HG03565 (cell line): ENCODE results near the gene TRPC4.

Source experiments
- ATAC-seq: cut with Tn5 transposase; IDR thresholded peaks from one replicate; pipeline ENCODE4 v1.9.1; 2021; ENCODE audit warnings: mild to moderate bottlenecking, moderate library complexity; ENCODE audit not compliant: unreplicated experiment

The TRPC4 gene

GRCh38 chr13:37869756-37870488, at the start of gene TRPC4:
Gene TRPC4, minus strand, starts transcription at chr13:37869772. Its CDS starts 86,439 bp downstream, at chr13:37783333.
- ATAC-seq: no peak

GRCh38 chr13:37918751-37919150, 49.2 kb upstream of the TRPC4 start:
- ATAC-seq: no peak

GRCh38 chr13:37918116-37918714, 48.6 kb upstream of the TRPC4 start:
- no peak for ATAC-seq

GRCh38 chr13:37914781-37915391, 45.3 kb upstream of the TRPC4 start:
- no peak for ATAC-seq

GRCh38 chr13:37910790-37911189, 41.2 kb upstream of the TRPC4 start:
- no peak for ATAC-seq

- no peak for ATAC-seq
Observed at GRCh38 chr13:37906880-37907279, 37.3 kb upstream of the TRPC4 start.

GRCh38 chr13:37905736-37906135, 36.2 kb upstream of the TRPC4 start:
- no peak for ATAC-seq

- ATAC-seq: no peak
Observed at GRCh38 chr13:37899753-37900152, 30.2 kb upstream of the TRPC4 start.

GRCh38 chr13:37893321-37893720, 23.7 kb upstream of the TRPC4 start:
- ATAC-seq: no peak

GRCh38 chr13:37889820-37890219, 20.2 kb upstream of the TRPC4 start:
- no peak for ATAC-seq

GRCh38 chr13:37889102-37889501, 19.5 kb upstream of the TRPC4 start:
- ATAC-seq: peak; percentile 36

GRCh38 chr13:37886879-37887278, 17.3 kb upstream of the TRPC4 start:
- ATAC-seq: no peak

- no peak for ATAC-seq
Observed at GRCh38 chr13:37884674-37885073, 15.1 kb upstream of the TRPC4 start.

GRCh38 chr13:37884026-37884425, 14.5 kb upstream of the TRPC4 start:
- no peak for ATAC-seq

GRCh38 chr13:37878921-37879320, 9.3 kb upstream of the TRPC4 start:
- ATAC-seq: no peak

GRCh38 chr13:37878496-37878895, 8.9 kb upstream of the TRPC4 start:
- ATAC-seq: no peak

- no peak for ATAC-seq
Observed at GRCh38 chr13:37870895-37871550, 1.5 kb upstream of the TRPC4 start.

- no peak for ATAC-seq
Observed at GRCh38 chr13:37870489-37870845, 895 bp upstream of the TRPC4 start.

- ATAC-seq: no peak
Observed at GRCh38 chr13:37869506-37869755, 141 bp downstream of the TRPC4 start.

- no peak for ATAC-seq
Observed at GRCh38 chr13:37868691-37869505, 674 bp downstream of the TRPC4 start.

- no peak for ATAC-seq
Observed at GRCh38 chr13:37863708-37864107, 5.9 kb downstream of the TRPC4 start.
